Body of pancreas (tissue), 4 donors: Measurements from ENCODE around the gene KIAA0040. TPM values are rescaled to one million over a fixed set of nuclear protein-coding genes. Genes with fewer than 3 reads are reported as not detected.

Experiments
- ATAC-seq: fragments of 150-250 bp; one replicate; pipeline ENCODE4 v1.9.1; 2016
- DNase-seq, 4 donors: peaks; one replicate each; pipeline ENCODE4 v3.0.0-alpha.2; 2019
- H3K27ac ChIP-seq, 4 donors: fragments of 200-600 bp; sonication (generic); 1 replicate in 3 of 4; 2 replicates in 1 of 4; pipeline versions ENCODE4 v1.5.1 to v1.6.1; 2016 to 2019; ENCODE audit warnings: mild to moderate bottlenecking in 1 of 4, mixed read lengths in 1 of 4, moderate library complexity in 1 of 4
- H3K27me3 ChIP-seq, 2 donors: fragments of 200-600 bp; sonication (generic); one replicate each; pipeline ENCODE4 v1.6.0; 2016; ENCODE audit warnings: mild to moderate bottlenecking in 1 of 2
- H3K36me3 ChIP-seq, 2 donors: fragments of 200-600 bp; sonication (generic); replicated peaks in 1 of 2; 2 replicates each; pipeline ENCODE4 v1.5.1; 2016; ENCODE audit warnings: low read depth in 2 of 2; ENCODE audit not compliant: insufficient read depth in 1 of 2
- H3K4me1 ChIP-seq: fragments of 200-600 bp; sonication (generic); one replicate; pipeline ENCODE4 v1.6.0; 2016
- H3K4me3 ChIP-seq, 2 donors: fragments of 200-600 bp; sonication (generic); 1 replicate in 1 of 2; 2 replicates in 1 of 2; pipeline ENCODE4 v1.5.1; 2016 to 2019
- H3K9me3 ChIP-seq, 3 donors: fragments of 200-600 bp; sonication (generic); 1 replicate in 2 of 3; 2 replicates in 1 of 3; pipeline ENCODE4 v1.5.1; 2016
- POLR2A ChIP-seq, 3 donors: fragments of 450-650 bp; IDR thresholded peaks; one replicate each; pipeline ENCODE4 v1.6.1; 2016; ENCODE audit warnings: antibody characterized with exemption in 3 of 3, mild to moderate bottlenecking in 2 of 3
- WGBS, 2 donors: methylation state at CpG; one replicate each; pipeline ENCODE4 v1.1.5; 2017; 5-methylcytosine and 5-hydroxymethylcytosine counted together
- intact Hi-C: fragments of 100-400 bp; cut with DNase I; formaldehyde crosslinking; loops from one replicate; pipeline ENCODE4 v1.15.1; 2023
- total RNA-seq, 2 donors: library from RNA; depleted of rRNA; stranded (reverse); fragments of >200 nt; gene quantifications; one replicate each; pipeline ENCODE4 v1.1.0, GENCODE V29; 2016
- TF ChIP-seq, protein P1 (sequence below), 7 experiments: fragments of 450-650 bp in 4 of 7; fragments of 200-600 bp in 3 of 7; sonication (generic) in 3 of 7; IDR thresholded peaks; one replicate each; pipeline ENCODE4 v1.5.1; 2016 to 2019; ENCODE audit warnings: antibody characterized with exemption in 7 of 7

Gene KIAA0040
- total RNA-seq, 2 donors from 2014 or later, result 10.1 to 29.7 TPM

DNA sequence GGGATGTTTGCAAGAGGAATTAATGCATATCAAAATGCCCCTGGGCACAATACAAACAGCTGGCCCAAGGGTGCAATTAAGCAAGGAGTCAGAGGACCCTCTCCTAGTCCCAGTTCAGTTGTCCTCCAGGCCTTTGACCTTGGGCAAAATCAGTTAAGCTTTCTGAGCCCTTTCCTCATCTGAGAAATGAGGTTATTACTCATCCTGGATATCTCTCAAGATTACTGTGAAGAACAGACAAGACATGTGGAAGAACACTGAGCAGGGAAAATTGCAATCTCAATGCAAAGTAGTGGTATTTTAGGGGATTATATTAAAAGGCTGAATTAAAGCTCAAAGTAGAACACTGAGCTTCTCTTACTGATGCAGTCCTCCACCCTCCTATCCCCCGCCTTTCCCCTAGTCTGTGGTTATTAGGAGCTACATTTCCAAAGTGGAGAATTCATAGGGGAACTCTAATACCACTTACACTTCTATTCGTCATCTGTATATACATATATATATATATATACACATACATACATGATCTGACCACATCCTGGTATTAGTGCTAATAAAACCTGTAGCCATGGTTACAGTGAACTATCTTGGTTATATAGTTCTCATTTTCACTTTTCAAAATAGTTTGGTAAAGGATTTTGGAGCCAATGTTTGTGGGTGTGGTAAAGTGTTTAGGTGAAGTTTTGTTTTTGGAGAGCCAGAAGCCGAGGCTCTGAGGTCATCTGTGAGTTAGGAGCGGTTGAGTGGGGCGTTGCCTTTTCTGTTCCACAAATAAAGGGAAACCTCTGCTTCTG lies 18.1 kb downstream of the KIAA0040 start:
- intact Hi-C loops, result no loop called here
- peaks cover 28% of the 10 kb centered on the region for H3K4me1 ChIP-seq
- H3K27me3 ChIP-seq, result no peaks in the 10 kb centered on the region
- no peak overlapping the region for H3K4me3 ChIP-seq
- no peaks in the 10 kb centered on the region for H3K9me3 ChIP-seq
- H3K36me3 ChIP-seq, result peaks cover 0 to 3% of the 10 kb centered on the region in 2 donors
- ATAC-seq, result no peak
- DNase-seq, result no peak
- no peak overlapping the region for H3K27ac ChIP-seq
- 87 to 90% methylated on average over 5 of the region's 5 CpGs for WGBS, 2 donors
- TF ChIP-seq, protein P1, sequence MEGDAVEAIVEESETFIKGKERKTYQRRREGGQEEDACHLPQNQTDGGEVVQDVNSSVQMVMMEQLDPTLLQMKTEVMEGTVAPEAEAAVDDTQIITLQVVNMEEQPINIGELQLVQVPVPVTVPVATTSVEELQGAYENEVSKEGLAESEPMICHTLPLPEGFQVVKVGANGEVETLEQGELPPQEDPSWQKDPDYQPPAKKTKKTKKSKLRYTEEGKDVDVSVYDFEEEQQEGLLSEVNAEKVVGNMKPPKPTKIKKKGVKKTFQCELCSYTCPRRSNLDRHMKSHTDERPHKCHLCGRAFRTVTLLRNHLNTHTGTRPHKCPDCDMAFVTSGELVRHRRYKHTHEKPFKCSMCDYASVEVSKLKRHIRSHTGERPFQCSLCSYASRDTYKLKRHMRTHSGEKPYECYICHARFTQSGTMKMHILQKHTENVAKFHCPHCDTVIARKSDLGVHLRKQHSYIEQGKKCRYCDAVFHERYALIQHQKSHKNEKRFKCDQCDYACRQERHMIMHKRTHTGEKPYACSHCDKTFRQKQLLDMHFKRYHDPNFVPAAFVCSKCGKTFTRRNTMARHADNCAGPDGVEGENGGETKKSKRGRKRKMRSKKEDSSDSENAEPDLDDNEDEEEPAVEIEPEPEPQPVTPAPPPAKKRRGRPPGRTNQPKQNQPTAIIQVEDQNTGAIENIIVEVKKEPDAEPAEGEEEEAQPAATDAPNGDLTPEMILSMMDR (IDR thresholded peaks at IDR 0.05), result no peak
- TF ChIP-seq POLR2A (IDR thresholded peaks at IDR 0.05), result no peak

DNA sequence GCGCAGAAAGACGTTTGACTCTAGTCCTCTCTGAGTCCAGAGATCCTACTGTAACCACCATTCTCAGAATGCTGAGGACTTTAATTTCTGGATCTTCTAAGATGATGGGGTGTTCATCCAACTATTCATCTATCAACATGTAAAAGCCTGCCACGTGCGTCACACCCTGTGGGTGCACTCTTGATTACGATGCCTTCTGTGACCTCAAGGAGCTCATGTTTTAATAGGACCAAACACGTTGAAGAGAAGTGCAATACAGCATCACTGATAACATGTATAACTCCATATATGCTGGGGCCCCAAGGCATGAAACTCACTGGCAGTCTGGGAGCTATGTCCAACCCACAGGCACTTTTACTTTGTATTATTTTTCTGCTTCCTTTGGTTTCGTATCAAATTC lies 19.0 kb downstream of the KIAA0040 start:
- no peak for ATAC-seq
- TF ChIP-seq, protein P1 (IDR thresholded peaks at IDR 0.05), result no peak
- no peak for TF ChIP-seq POLR2A (IDR thresholded peaks at IDR 0.05)
- intact Hi-C loops, result no loop called here
- peaks cover 30% of the 10 kb centered on the region for H3K4me1 ChIP-seq
- H3K36me3 ChIP-seq, result peaks cover 0 to 3% of the 10 kb centered on the region in 2 donors
- no peaks in the 10 kb centered on the region for H3K27me3 ChIP-seq
- no peak overlapping the region for H3K27ac ChIP-seq
- H3K4me3 ChIP-seq, result no peak overlapping the region
- DNase-seq, result no peak
- no peaks in the 10 kb centered on the region for H3K9me3 ChIP-seq
- WGBS, 2 donors, result 87 to 96% methylated on average over 7 of the region's 7 CpGs

DNA sequence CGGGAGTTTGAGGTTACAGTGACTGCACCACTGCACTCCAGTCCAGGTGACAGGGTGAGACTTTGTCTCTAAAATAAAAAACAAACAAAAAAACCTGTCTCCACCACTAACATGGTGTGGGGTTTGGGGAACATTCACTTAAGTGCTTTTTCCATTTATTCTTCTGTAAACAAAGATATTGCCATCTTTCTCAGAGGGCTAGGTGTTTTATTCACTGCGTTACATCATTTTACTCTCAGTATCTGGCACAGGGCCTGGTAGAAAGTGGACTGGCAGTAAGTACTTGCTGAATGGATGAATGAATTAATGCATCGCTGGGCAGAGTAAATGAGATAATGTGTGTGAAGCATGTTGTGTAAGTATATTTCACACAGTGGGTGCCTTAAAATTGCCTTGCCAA lies 20.1 kb downstream of the KIAA0040 start:
- peak in 2 of 4 donors; percentile 25 to 36 for DNase-seq
- ATAC-seq, result no peak
- no peaks in the 10 kb centered on the region for H3K9me3 ChIP-seq
- no peaks in the 10 kb centered on the region for H3K36me3 ChIP-seq
- H3K27me3 ChIP-seq, result no peaks in the 10 kb centered on the region
- intact Hi-C loops, result no loop called here
- no peak for TF ChIP-seq POLR2A (IDR thresholded peaks at IDR 0.05)
- TF ChIP-seq, protein P1 (IDR thresholded peaks at IDR 0.05), result no peak
- WGBS, 2 donors, result 93 to 94% methylated on average over 3 of the region's 3 CpGs
- no peak overlapping the region for H3K27ac ChIP-seq
- no peak overlapping the region for H3K4me3 ChIP-seq
- peaks cover 22% of the 10 kb centered on the region for H3K4me1 ChIP-seq

DNA sequence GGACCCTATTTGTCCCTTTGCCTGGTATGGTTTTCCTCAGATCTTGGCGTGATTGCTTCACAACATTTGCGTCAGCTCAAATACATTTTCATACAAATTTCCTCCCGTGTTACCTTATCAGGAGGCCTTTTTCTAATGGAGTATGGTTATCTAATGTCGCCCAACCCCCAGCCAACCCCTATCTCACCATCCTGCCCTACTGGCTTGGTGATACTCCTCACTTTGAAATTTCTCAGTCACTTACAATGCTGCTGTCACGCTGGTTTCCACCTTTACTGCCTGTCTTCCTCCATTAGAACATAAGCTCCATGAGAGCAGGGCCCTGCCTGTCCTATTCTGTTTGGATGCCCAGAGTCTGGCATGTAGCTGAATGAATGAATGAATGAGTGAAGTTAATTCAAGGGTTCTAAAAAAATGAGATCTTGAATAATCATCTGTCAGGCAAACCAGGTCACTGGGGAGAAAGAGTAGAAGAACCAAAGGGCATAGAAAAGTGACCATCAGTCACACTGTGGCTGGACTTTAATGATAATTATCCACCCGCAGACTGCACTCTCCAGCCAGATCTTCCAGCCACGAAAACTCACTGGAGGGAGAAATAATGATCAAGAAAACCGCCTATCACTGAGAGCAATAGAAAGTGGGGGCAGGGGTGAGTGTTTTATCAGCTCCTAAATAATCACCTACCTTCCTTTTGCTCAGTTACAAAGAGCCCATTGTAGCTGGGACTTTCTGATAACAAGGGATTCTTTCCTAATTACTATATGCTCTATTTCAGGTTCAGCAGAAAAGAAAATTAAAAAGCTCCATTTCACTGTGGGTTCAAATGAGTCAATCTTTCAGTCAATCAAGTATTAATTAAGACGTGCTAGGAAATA lies 21.3 kb downstream of the KIAA0040 start:
- no peak for DNase-seq
- Histone ChIP-seq H3K36me3 (no peaks in the 10 kb centered on the region), H3K9me3 (no peaks in the 10 kb centered on the region), H3K27me3 (no peaks in the 10 kb centered on the region), H3K4me3 (no peak overlapping the region), H3K27ac (no peak overlapping the region), H3K4me1 (peaks cover 22% of the 10 kb centered on the region)
- WGBS, 2 donors, result 77 to 84% methylated on average over 9 of the region's 9 CpGs
- intact Hi-C loops, result no loop called here
- TF ChIP-seq, protein P1 (IDR thresholded peaks at IDR 0.05), result no peak
- no peak for TF ChIP-seq POLR2A (IDR thresholded peaks at IDR 0.05)
- ATAC-seq, result peak; percentile 60
